ENCODE measurements around the gene YWHAH.

DNA sequence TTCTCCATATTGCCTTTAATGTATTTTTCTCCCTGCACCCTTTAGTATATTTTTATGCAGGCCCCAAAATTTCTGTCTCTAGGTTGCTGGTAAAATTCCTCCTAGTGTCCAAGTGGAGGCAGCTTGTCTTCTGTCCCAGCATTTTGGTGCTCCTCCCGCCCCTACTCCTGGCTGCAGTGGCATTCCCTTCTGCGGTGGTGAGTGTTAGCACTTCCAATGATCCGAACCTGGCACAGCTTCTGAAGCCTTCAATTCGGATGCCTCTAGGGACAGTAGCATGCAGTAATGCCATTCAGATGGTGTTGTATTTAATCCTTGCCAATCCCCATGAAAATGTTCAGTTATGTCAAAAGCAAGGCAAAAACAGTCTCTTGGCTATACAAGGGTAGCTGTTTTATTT, 5.9 kb downstream of the YWHAH start:
- TF ChIP-seq, protein P1, sequence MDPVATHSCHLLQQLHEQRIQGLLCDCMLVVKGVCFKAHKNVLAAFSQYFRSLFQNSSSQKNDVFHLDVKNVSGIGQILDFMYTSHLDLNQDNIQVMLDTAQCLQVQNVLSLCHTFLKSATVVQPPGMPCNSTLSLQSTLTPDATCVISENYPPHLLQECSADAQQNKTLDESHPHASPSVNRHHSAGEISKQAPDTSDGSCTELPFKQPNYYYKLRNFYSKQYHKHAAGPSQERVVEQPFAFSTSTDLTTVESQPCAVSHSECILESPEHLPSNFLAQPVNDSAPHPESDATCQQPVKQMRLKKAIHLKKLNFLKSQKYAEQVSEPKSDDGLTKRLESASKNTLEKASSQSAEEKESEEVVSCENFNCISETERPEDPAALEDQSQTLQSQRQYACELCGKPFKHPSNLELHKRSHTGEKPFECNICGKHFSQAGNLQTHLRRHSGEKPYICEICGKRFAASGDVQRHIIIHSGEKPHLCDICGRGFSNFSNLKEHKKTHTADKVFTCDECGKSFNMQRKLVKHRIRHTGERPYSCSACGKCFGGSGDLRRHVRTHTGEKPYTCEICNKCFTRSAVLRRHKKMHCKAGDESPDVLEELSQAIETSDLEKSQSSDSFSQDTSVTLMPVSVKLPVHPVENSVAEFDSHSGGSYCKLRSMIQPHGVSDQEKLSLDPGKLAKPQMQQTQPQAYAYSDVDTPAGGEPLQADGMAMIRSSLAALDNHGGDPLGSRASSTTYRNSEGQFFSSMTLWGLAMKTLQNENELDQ (tag by site-specific recombination; IDR thresholded peaks at IDR 0.05; ENCODE audit: low read depth): no peak
- TF ChIP-seq KLF9 (tag by site-specific recombination; IDR thresholded peaks at IDR 0.05; ENCODE audit: low read depth) (no peak), SP2 (tag by site-specific recombination; IDR thresholded peaks at IDR 0.05) (no peak), ZNF280C (tag by site-specific recombination; IDR thresholded peaks at IDR 0.05) (no peak), CTCF (tag by site-specific recombination; IDR thresholded peaks at IDR 0.05) (no peak), KLF8 (tag by site-specific recombination; IDR thresholded peaks at IDR 0.05) (no peak), PRDM1 (tag by site-specific recombination; IDR thresholded peaks at IDR 0.05) (no peak), ZNF362 (tag by site-specific recombination; IDR thresholded peaks at IDR 0.05) (no peak), ZNF146 (tag by site-specific recombination; IDR thresholded peaks at IDR 0.05) (no peak)

All from HEK293 (cell line).